GM19328 (cell line): ENCODE results near the gene NDUFA13.

ENCODE experiments used
- ATAC-seq: cut with Tn5 transposase; IDR thresholded peaks from one replicate; pipeline ENCODE4 v1.9.1; 2021; ENCODE audit warnings: mild to moderate bottlenecking, moderate library complexity; ENCODE audit not compliant: unreplicated experiment

Gene NDUFA13

DNA sequence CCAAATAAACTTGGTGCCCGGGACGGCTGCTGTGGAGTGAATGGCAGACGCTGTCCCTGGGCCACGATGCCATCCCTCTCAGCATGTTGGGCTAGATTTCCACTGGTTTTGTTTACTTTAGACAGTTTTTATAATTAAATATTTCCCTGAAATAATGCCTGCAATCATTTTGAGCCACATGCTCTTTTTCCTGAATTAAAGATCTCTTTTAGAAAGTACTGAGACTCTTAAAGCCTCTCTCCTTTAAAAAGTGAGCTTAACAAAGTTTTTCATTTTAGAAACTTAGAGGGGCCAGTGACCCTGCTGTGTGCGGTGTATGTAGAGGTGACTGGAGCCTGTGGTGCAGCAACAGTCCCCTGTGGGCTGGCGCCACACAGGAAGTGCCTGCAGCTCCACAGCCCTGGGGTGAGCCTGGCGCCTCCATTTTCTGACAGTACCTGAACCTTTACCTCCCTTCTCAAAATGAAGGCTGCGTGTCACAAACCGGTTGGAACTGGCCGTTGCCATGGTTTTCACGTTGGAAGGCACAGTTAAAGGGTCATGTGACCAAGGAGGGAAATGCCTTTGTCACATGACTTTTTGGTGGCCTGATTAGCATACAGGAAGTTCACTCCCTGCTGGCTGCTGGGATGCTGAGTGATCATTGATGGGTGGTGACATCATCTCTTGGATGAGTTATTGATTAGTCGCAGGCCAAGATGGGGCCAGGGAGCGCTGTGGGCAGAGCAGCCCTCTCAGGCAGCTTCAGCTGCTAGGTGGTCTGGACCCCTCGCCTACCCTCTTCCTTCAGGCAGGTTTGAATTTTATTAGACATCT lies 26.9 kb upstream of the NDUFA13 start:
- no peak for ATAC-seq

DNA sequence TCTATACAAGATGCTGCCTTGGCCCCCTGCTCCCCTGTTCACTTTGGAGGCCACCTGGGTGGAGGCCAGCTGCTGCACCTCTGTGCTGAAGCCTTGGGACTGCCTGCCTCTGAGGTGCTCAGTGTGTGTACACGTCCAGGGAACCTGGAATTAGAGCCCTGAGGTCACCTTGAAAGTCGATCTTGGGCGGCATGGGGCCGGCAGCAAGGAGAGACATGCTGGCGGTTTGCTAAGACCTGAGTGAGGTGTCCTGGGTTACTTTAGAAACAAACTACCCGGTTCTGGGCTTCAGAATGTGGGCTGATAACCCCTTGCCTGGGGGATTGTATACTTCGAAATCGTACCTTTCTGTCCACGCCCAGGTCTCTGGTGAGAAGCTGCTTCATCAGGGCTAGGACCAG lies 26.2 kb upstream of the NDUFA13 start:
- no peak for ATAC-seq

DNA sequence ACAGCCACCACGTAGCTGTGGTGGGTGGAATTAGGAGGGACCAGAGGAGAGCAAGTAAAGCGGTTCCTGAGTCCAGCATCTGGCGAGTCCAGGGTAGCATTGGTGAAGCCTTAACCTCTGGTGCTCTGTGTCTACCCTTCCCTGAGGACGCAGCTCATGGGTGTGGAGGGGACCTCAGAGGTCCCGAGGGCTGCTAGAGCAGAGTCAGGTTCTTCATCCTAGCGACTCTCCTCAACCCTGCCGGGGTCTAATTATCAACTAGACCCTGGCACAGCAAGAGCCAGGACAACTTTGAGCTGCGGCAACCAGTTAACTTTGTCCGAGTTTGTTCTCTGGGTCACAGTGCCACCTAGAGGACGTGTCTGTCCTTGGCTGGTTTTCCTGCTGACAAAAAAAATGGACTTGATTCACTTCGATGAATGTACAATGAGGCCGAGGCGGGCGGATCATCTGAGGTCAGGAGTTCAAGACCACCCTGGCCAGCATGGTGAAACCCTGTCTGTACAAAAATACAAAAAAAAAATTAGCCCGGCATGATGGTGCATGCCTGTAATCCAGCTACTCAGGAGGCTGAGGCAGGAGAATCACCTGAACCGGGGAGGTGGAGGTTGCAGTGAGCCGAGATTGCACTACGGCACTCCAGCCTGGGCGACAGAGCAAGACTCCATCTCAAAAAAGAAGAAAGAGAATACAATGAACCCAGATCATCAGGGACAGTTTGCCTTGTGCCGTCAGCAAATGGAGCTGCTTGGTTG lies 25.6 kb upstream of the NDUFA13 start:
- ATAC-seq = no peak

DNA sequence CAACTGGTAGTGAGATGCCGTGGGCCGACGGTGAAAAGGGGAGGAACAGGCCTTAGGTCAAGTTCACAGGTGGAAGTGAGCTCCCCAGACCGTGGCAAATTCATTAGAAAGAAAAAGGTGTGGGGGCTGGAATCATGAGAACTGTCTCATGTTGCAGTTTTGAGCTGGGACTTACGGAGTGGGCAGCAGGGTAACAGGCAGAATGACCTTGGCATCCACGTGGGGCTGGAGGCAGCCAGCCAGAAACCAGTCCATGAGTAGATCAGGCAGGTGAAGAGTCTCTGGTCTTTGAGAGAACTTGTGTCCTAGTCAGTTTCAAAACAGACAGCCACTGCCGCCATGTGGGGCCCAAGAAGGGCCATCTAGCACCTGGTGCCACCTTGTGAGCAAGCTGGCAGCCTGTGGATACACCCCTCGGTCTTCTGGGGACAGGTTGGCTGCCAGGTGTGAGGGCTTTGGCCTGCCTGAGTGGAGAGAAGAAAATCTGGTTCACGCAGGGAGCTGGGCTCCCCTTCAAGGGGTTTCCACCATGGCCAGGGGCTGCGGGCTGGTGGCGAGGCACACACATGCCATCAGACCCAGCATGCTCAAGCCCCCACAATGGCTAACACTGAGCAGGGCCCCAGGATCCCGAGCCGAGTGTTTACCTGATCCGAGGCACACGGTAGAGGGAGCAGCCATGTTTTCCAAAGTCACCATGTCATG lies 24.6 kb upstream of the NDUFA13 start:
- no peak for ATAC-seq

DNA sequence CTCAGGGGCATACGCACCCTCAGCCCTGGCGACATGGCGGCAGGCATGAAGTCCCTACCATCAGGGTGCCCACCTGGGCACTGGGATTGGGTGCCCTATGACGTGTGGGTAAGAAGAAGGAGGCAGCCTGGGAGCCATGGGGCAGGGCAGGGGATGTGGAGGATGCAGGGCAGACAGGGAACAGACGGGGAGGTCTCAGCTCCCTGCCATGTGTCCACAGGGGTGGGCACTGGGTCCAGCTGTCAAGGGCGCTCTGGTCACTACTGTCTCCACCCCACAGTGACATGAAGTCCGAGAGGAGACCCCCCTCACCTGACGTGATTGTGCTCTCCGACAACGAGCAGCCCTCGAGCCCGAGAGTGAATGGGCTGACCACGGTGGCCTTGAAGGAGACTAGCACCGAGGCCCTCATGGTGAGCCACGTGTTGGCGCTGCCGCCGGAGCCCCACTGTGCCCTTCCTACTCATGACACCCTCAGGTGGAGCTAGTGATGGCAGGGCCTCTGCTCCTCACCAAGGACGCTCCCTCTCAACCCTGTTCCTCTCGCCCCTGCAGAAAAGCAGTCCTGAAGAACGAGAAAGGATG lies 23.9 kb upstream of the NDUFA13 start:
- no peak for ATAC-seq

DNA sequence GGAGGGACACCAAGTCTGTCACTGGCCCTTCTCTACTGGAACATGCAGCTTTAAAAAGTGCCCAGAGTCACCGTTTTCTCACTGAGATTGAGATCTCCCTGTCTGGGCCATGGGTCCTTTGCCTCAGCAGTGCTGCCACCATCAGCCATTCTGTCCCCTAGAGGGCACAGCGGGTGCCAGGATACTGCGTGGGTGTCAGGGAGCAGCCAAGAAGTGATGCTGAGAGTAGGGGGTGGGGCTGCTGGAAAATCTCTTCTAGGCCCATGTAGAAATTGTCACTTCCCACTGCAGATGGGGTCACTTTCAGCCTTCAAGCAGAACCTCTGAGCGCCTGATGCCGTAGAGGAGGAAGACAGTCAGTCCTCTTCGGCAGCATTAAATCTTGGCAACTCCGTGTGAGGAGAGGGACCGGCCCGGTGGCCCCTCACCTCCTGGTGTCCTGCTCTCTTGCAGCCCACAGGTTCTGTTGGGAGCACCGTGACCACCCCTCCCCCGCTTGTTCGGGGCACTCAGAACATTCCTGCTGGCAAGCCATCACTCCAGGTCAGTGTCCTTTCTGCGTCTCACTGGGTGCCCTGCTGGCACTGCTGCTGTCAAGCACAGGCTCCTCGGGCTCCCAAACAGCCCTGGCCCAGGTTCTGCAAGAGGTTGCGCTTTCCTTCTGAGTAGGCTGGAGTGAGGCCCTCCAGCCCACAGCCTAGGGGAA lies 22.0 kb upstream of the NDUFA13 start:
- ATAC-seq = no peak

DNA sequence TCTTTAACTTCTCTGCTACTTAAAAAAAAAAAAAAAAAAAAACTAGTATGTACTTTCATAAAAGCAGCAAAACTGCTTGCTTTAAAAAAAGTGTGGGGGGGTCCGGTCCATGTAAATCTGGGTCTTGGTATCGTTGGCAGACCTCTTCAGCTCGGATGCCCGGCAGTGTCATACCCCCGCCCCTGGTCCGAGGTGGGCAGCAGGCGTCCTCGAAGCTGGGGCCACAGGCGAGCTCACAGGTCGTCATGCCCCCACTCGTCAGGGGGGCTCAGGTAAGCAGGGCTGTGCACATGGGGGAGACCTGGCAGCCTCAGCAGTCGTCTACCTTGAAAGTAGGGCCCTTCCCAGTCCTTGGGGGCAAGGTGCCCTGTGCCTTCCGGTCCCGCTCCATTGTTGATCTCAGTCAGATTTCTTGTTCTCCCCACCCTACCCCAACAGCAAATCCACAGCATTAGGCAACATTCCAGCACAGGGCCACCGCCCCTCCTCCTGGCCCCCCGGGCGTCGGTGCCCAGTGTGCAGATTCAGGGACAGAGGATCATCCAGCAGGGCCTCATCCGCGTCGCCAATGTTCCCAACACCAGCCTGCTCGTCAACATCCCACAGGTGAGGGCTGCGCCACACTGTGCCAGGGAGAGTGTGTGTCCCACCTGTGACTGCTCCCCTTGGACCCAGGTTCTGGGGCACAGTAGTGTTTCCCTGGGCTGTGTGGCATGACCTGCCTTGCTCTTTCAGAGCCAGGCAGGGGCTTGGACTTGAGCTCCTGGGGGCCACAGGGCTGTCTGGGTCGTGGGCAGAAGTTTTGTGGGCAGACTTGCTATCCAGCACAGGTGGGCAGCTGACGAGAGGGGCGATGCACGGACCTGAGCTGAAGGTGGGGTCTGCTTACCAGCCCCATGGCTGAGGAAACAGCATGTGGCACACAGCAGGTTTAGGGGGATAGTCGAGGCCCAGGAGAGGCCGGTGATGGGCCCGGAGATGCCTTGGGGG lies 20.1 kb upstream of the NDUFA13 start:
- no peak for ATAC-seq

DNA sequence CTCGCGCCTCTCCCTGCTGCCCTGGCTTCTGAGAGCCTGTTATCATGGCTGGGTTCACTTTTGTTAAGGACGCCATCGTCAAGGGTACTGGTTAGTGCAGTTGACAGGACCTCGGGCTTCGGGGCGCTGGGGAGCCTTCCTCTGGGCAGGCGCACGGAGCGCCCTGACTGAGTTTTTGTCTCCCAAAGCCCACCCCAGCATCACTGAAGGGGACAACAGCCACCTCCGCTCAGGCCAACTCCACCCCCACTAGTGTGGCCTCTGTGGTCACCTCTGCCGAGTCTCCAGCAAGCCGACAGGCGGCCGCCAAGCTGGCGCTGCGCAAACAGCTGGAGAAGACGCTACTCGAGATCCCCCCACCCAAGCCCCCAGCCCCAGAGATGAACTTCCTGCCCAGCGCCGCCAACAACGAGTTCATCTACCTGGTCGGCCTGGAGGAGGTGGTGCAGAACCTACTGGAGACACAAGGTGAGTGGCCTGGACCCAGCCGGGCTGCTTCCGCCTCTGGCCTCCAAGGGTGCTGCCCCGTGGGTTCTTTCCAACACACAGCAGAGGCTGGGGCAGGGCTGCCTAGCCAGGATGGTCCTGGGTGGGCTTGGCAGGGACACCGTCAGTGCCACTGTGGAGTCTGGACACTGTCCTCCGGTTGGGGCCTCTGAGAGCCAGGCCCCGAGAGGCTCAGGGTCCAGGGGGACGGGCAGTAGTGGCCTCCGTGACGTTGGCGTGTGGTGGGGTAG lies 17.6 kb upstream of the NDUFA13 start:
- ATAC-seq = no peak

DNA sequence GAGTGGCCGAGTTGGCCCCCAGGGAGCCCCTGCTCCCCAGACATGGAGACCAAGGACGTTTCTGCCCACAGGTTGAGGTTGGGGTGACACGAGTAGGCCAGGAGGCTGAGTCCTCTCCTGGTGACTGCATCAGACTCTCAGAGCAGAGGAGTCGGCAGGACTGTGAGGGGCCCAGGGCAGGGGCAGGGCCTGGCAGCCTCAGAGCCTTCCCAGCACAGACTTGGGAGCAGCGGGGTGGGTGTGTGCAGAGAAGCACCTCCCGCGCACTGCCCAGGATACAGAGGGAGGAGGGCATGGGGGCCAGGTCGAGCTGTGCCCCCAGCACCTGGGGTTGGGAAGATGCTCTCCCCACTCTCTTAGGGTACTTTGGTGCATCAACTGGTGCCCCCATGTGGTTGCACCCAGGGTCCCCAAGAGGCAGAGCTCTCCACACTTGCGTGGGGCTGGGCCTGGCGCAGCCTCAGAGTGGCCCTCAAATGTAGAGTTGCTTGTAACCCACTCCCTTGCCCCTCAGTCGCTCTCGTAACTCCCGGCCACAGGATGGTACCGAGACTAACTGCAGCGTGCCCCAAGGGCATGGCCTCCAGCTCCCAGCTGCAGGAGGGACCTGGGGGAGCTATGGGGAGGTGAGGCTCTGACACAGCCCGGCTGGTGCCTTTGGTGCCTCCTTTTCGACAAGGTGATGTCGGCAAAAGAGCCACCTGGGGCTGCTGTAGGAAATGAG lies 16.6 kb upstream of the NDUFA13 start:
- ATAC-seq = no peak

DNA sequence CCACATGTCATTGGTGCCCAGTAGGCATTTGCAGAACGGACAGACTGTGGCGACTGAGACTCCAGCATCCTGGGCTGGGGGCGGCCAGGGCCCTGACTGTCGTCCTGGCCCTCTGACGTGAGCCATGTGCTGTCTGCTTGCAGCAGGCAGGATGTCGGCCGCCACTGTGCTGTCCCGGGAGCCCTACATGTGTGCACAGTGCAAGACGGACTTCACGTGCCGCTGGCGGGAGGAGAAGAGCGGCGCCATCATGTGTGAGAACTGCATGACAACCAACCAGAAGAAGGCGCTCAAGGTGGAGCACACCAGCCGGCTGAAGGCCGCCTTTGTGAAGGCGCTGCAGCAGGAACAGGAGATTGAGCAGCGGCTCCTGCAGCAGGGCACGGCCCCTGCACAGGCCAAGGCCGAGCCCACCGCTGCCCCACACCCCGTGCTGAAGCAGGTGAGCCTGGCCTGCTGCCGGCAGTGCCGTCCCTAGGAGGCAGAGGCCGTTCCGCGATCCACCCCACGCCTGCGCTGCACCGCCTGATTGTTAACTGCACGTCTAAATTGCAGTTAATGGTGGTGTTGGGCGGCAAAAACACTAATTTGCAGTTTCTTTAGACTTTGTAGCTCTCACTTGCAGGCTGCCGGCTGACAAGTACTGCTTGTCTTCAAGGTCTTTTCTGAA lies 14.9 kb upstream of the NDUFA13 start:
- no peak for ATAC-seq

DNA sequence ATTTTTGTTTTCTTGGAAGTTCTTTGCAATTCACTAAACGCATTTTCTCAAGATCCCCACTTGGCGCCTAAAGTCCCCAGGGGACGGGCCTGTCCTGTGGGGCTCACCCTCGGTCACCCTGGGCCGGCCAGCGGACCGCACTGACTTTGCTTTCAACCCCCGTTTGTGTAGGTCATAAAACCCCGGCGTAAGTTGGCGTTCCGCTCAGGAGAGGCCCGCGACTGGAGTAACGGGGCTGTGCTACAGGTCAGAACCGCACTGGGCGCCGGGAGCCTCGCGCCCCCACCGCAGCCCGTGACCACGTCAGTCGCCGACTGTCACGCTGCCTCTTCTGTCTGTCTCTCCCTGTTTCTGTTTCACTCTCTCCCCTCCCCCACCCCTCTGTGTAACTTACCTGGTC lies 14.2 kb upstream of the NDUFA13 start:
- no peak for ATAC-seq

DNA sequence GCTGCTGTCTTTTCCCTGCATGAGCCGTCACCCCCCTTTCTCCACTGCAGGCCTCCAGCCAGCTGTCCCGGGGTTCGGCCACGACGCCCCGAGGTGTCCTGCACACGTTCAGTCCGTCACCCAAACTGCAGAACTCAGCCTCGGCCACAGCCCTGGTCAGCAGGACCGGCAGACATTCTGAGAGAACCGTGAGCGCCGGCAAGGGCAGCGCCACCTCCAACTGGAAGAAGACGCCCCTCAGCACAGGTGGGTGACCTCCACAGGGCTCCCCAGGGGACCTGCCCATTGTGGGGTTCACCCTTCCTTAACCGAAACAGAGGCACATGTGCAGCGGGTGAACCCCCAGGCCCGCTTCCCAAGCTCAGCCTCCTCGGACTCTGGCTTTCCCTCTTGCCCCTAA lies 13.7 kb upstream of the NDUFA13 start:
- ATAC-seq = no peak

DNA sequence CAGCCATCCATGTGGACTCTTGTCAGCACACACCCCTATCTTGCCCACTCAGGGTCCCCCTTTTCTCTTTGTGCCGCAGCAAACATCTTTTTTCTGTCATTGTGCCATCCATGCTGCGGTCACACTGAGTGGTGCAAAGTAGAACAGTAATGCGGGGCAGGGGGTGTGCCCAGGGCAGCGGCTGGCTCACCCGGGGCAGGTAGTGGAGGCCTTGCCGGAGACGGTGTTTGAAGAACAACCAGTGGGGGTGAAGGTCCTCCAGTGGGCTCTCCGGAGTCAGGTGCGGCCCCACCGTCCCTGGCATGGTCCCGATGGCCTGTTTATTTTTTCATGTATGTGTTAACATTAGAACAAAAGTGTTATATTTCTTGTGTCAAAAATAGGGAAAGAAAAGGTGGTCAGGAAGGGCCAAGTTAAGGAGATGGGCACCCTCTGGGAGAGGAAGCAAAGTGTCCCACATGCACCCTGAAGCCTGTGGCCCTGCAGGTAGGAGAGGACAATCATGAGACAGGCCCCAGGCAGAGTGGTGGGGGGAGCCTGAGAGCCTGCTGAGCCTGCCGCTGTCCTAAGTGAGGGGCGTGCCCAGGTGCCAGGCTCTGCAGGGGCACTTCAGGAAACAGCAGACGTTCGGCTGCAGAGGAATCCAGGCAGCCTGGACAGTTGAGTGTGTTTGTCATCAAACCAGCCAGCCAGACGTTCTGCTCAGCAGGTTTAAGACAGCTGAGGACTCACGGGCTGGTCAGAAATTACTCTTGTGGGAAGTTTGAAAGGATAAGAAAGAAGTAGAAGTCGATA lies 13.0 kb upstream of the NDUFA13 start:
- no peak for ATAC-seq

DNA sequence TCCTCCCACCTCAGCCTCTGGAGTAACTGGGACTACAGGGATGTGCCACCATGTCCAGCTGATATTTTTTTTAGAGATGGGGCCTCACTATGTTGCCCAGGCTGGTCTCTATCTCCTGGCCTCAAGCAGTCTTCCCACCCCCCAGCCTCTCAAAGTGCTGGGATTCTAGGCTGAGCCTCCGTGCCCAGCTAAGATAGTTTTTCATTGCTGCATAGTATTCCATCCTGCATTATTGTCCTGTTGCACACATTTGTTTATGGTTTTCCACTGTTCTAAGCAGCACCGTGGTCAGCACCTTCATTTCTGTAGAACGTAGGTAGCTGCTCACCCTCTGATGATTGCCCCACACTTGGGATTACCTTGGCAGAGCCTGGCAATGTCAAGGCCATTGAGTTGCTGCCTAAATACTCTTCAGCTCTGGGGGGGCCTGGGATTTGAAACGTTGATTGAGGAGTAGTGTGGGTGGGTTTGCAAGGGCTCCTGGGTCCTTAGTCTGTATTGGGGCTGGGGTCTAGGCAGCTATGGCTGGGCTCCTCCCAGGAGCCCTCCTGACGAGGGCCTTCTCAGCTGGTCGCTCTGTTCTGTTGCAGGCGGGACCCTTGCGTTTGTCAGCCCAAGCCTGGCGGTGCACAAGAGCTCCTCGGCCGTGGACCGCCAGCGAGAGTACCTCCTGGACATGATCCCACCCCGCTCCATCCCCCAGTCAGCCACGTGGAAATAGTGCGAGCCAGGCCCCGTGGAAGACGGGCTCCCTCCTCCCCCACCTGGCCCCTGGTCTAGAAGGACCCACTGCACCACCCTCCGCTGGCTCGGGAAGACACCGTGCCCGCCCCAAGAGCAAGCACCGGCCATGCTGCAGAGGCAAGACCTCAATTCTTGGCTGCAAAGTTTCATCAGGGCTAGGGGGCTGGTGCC lies 11.0 kb upstream of the NDUFA13 start:
- no peak for ATAC-seq

DNA sequence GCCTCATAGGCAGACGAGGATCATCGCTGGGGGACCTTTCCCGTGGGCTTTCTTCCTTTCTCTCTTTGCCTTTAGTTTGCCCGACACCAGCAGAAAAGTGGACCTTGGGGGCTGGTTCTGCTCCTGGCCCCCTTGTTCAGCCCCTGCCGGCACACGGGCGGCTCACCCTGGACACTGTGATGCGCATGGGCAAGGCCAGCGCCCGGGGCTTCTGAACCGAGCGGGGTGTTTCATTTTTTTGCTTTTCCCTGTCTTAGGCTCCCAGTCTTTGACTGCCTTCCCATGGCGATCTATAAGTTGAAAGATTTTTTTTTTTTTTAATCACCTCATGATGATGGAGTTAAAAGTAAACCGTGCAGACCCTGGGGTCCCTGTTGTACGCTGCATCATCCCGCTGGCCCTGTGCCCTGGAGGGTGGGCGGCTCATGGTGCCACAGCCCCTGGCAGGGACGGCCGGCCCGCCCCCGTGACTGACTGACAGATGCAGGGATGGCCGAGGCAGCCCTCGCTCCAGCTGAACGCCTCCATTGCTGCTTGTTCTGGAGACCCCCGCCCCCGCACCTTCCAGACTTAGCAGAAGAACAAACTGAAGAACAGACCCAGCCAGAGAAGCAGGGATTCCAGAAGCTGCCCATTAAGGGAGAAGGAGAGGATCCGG lies 10.2 kb upstream of the NDUFA13 start:
- no peak for ATAC-seq
